Liver (tissue), 3 donors: ENCODE measurements around the gene MRPL24.

Experiments
- CTCF ChIP-seq: fragments of 150-350 bp; IDR thresholded peaks from 2 replicates; pipeline ENCODE4 v1.5.1; 2017; ENCODE audit warnings: improper control_type of control experiment, low read depth, low read length; ENCODE audit not compliant: missing input control
- EGR1 ChIP-seq, 2 donors: IDR thresholded peaks; 2 replicates each; pipeline ENCODE4 v1.6.1; 2016 to 2018; ENCODE audit warnings: antibody characterized with exemption in 2 of 2, low read depth in 2 of 2
- GABPA ChIP-seq, 2 donors: IDR thresholded peaks in 1 of 2; conservative IDR thresholded peaks in 1 of 2; 2 replicates each; pipeline ENCODE4 v1.6.1; 2016; ENCODE audit warnings: antibody characterized with exemption in 2 of 2, mild to moderate bottlenecking in 1 of 2, moderate library complexity in 1 of 2
- HNF4G ChIP-seq: IDR thresholded peaks from 2 replicates; pipeline ENCODE4 v1.6.1; 2016; ENCODE audit warnings: antibody characterized with exemption
- MAX ChIP-seq: IDR thresholded peaks from 2 replicates; pipeline ENCODE4 v1.6.1; 2016; ENCODE audit warnings: antibody characterized with exemption
- NR2F2 ChIP-seq: IDR thresholded peaks from 2 replicates; pipeline ENCODE4 v1.6.1; 2016; ENCODE audit warnings: antibody characterized with exemption
- RAD21 ChIP-seq, 2 donors: IDR thresholded peaks; 2 replicates each; pipeline ENCODE4 v1.6.1; 2016; ENCODE audit warnings: antibody characterized with exemption in 2 of 2, mild to moderate bottlenecking in 2 of 2
- TAF1 ChIP-seq: conservative IDR thresholded peaks from 2 replicates; pipeline ENCODE4 v1.6.1; 2016; ENCODE audit warnings: antibody characterized with exemption, mild to moderate bottlenecking
- YY1 ChIP-seq: IDR thresholded peaks from 2 replicates; pipeline ENCODE4 v1.6.1; 2016; ENCODE audit warnings: antibody characterized with exemption, mild to moderate bottlenecking
- donor health status: healthy.
- donor health status: healthy.

- no peak for TF ChIP-seq CTCF
- TF ChIP-seq EGR1 (IDR thresholded peaks at IDR 0.05; ENCODE audit: low read depth in 2 of 2): no peak
- TF ChIP-seq MAX: no peak
- no peak for TF ChIP-seq YY1
- no peak for TF ChIP-seq GABPA (IDR thresholded peaks at IDR 0.05 in 1 of 2, conservative IDR thresholded peaks at IDR 0.05 in 1 of 2)
- TF ChIP-seq HNF4G: no peak
- TF ChIP-seq TAF1: no peak
- TF ChIP-seq RAD21 (IDR thresholded peaks at IDR 0.05): no peak
- no peak for TF ChIP-seq NR2F2
These were observed 47.7 kb downstream of the MRPL24 start for GRCh38 chr1:156692925-156693847.
